ENCODE measurements around the gene HYCC2.
A peak's percentile ranks its signal among the peaks of the same experiment; 100 is the strongest.
"Not testable (repeated sequence)": the region's sequence is repeated elsewhere in the genome, so short reads cannot be mapped to it uniquely, and the experiment has no call there.

Gene HYCC2

DNA sequence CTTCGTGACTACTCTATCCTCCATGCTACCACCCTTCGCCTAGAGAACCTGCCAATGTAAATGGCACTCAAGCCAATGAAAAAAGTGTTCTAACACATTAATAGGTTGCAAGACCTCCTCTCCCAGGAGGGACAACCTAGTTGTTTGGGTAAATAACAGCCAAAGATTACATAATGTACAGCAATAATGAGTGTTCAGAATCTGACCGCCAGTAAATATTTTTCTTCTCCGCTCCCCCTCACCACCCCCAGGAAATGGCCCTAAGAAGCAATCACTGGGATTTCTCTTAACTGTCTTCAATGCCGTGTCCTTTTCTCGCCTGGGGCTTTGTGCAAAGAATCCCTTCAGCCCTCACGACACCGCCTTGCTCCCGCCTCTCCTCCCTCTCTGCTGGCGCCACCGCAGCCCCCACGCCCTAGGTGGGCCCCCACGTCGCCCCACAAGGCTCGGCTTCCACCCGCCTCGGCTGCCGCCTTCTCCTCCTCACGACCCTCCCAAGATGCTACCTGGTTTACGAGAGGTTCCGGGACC, 458 bp downstream of the HYCC2 start:
- peak; percentile 2 for DNase-seq

- no peak for DNase-seq
Measured at GRCh38 chr2:201064797-201065329, 6.6 kb downstream of the HYCC2 start.

DNA sequence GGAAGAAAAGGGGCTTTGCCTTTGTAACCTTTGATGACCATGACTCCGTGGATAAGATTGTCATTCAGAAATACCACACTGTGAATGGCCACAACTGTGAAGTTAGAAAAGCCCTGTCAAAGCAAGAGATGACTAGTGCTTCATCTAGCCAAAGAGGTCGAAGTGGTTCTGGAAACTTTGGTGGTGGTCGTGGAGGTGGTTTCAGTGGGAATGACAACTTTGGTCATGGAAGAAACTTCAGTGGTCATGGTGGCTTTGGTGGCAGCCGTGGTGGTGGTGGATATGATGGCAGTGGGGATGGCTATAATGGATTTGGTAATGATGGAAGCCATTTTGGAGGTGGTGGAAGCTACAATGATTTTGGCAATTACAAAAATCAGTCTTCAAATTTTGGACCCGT, 8.0 kb downstream of the HYCC2 start:
- not testable (repeated sequence) for DNase-seq

GRCh38 chr2:201059961-201060755, 11.3 kb downstream of the HYCC2 start:
- DNase-seq = no peak

GRCh38 chr2:201058914-201059313, 12.6 kb downstream of the HYCC2 start:
- DNase-seq = no peak

DNA sequence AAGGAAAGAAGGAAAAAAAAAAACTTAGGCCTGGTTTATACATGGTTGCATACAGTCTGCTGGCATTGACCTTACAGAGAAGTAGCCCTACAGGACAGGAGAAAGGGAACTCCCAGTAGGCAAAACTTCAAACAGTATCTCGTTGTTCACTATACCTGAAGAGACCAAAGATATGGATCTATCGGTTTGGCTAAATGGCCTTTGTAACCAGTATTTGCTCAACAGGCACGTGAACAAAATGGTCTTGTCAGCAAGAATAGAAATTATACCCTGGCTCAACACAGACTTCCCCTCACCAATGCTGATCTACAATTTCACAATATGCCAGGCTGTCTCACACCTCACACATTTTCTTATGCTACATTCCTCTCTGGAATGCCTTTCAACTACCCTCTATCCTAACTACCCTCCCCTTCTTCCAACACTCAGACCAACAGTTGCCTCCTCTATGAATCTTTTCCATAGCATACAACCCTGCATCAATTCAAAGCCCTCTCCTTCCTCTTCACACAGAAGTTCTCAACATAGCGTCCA, 13.7 kb downstream of the HYCC2 start:
- DNase-seq = no peak

DNA sequence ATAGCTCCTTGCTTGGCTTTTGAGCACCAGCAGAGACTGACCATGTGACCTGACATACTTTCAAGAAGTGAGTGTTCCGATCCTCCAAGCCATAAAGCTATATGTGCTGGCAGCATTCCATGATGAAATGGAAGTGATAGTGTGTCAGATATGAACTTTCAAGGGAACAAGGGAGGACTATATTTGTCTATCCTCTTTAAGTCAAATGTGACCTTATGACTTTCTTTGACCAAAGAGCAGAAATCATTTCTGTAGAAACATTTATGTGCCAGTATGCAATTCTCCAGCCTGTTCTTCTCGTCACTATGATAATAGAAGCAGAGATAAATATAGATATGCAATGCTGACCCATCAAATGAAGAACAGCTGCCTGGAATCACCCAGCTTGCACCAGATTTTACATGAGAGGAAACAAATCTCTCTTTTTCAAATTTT, 14.4 kb downstream of the HYCC2 start:
- peak; percentile 26 for DNase-seq

- no peak for DNase-seq
Measured at GRCh38 chr2:201049455-201049854, 22.0 kb downstream of the HYCC2 start.

- DNase-seq = no peak
Measured at GRCh38 chr2:201046881-201047280, 24.6 kb downstream of the HYCC2 start.

DNA sequence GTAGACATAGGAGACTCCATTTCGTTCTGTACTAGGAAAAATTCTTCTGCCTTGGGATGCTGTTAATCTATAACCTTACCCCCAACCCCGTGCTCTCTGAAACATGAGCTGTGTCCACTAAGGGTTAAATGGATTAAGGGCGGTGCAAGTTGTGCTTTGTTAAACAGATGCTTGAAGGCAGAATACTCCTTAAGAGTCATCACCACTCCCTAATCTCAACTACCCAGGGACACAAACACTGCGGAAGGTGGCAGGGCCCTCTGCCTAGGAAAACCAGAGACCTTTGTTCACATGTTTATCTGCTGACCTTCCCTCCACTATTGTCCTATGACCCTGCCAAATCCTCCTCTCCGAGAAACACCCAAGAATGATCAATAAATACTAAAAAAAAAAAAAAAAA, 28.4 kb downstream of the HYCC2 start:
- not testable (repeated sequence) for DNase-seq

- DNase-seq = not testable (repeated sequence)
Measured at GRCh38 chr2:201042451-201042850, 29.0 kb downstream of the HYCC2 start.

- no peak for DNase-seq
Measured at GRCh38 chr2:201040867-201041628, 30.4 kb downstream of the HYCC2 start.

DNA sequence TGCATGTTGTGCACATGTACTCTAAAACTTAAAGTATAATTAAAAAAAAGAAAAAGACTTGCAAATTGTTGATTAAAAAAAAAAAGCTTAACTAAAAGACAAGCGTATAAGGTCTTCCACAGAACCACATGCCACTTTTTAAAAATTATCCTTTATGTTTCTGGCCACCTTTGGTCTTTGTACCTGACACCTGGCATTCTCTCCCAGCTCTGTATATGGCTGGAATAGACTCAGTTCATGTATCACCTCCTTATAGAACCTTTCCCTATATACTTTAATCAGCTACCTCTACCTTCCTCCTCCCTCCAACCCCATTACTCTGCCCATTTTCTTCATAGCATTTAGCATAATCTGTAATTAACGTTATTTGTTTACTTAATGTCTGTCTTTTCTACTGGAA, 32.6 kb downstream of the HYCC2 start:
- DNase-seq = no peak

DNA sequence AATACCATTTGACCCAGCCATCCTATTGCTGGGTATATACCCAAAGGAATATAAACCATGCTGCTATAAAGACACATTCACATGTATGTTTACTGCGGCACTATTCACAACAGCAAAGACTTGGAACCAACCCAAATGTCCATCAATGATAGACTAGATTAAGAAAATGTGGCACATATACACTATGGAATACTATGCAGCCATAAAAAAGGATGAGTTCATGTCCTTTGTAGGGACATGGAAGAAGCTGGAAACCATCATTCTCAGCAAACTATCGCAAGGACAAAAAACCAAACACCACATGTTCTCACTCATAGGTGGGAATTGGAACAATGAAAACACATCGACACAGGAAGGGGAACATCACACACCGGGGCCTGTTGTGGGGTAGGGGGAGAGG, 33.1 kb downstream of the HYCC2 start:
- DNase-seq = not testable (repeated sequence)

DNA sequence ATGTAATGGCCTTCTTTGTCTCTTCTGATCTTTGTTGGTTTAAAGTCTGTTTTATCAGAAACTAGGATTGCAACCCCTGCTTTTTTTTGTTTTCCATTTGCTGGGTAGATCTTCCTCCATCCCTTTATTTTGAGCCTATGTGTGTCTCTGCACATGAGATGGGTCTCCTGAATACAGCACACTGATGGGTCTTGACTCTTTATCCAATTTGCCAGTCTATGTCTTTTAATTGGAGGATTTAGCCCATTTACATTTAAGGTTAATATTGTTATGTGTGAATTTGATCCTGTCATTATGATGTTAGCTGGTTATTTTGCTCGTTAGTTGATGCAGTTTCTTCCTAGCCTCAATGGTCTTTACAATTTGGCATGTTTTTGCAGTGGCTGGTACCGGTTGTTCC, 37.1 kb downstream of the HYCC2 start:
- DNase-seq = not testable (repeated sequence)

DNA sequence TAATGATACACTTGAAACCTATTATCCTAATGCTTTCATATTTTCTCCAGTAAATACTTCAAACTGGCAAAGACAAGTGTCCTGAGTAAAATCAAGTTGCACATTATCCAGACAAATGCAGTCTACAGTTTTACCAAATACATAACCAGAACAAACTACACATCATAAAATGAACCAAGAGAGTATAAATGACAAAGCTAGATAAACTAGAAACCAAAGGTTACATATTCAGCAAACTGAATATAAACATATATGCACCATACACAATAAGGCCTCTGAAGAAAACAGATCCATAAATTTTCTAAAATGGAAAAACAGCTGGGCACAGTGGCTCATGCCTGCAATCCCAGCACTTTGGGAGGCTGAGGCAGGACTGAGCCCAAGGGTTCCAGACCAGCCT, 47.0 kb downstream of the HYCC2 start:
- no peak for DNase-seq

GRCh38 chr2:201021914-201022313, 49.6 kb downstream of the HYCC2 start:
- no peak for DNase-seq
